Measurements from ENCODE around the gene SMAD1.

Gene SMAD1

DNA sequence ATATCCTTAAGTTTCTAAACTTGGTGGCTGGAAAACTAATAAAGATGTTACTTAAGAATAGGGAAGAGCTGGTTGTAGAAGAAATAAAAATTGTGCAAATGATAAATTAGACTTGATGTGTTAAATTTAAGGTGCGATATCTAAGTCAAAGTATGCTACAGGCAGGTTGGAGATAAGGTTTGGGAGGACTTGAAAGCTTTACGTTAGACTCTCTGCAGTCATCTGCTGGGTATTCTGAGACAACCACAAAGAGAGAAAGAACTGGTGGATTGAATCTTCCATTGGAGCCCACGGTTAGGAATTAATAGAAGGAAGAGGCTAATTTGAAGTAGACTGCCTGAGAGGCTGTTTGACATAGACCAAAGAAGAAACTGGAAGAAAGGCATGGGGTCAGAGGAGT lies 7.9 kb downstream of the SMAD1 start:
- DNase-seq, result no peak

DNA sequence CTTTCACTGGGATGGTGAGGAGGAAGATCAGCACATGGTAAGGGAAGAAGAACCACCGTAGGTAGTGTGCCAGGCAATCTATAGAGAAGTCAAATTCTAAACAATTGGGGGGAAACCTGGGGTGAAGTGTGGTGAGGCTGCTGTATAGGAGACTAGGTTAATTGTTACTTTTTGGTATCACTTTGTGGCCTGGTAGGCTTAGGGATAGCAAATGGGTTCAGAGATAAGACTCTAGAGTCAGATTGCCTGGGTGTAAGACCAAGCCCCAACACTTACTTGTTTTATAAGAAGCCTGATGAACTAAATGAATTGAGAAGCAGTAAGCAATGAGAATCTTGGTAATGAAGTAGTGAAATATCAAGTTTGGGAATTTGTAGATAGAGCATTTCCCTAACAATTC lies 8.7 kb downstream of the SMAD1 start:
- no peak for DNase-seq

DNA sequence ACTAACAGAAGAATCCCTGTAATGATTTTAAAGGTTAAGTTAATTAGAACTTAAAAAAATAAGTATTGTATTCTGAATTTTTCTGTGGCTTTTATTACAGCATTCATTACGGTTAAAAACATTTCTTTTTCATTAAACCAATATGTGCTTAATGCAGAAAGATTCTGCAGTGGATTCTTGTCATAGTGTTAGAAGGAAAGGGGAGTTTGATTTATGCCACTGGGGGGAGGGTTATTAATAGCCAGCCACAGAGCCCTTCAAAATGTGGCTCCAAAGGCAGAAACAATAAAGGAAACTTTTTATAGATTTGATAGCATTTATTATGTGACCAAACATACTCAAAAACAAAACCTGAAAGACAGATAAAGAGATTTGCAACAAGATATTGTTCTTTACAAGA lies 9.1 kb downstream of the SMAD1 start:
- no peak for DNase-seq

DNA sequence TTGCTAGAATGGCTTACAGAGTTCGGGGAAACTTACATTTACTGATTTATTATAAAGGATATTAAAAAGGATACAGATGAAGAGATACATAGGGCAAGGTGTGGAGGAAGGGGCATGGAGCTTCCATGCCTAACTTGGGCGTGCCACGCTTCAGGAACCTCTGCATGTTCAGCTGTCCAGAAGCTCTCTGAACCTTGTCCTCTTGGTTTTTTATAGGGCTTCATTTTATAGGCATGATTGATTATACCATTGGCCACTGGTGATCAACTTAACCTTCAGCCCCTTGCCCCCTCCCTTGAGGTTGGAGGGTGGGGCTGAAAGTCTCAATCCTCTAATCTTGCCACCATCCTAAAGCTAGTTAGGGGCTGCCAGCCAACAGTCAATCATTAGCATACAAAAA lies 10.7 kb downstream of the SMAD1 start:
- no peak for DNase-seq

DNA sequence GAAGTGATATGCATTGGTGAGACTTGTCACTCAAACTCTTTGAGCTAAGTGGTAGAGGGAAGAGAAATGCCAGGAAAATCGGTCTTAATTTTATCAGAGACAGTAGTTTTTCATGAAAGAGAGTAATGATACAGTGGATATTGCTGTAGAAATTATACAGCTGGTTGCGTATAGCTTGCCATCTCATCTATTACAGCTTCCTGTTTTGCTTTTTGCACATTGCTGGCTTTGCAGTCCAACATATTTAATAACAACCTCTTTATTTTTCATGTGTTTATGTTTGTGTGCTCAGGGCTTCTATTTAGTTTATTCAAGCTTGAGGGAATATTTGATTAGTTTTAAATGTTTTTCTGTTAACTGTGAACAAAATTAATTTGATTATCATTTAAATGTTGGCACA lies 11.5 kb downstream of the SMAD1 start:
- DNase-seq, result no peak

DNA sequence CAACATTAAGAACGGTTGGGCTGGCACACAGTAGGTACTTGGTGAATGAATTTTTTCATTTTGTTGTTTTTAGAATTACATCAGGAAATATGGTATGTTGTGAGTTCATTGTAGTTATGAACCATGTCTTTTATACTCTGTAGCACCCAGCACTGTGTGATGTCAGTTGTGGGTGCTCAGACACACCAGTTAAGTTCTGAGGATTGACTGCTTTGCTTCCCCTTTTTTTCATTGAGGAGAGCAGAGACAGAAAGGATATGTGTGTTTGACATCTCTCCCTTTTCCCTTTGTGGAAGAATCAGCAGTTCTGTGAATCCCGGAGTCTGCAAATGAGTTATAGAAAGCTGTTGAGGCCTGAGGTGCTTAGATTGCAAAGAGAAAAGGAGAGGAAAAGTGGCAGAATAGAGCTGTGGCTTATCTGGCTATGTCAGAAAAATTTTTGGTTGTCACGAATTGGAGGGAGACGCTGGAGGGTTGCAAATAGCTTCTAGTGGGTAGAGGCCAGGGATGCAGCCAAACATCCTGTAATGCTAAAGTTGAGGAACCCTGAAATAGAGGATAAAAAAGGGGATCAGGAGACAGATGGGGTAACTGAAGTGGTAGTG lies 13.1 kb downstream of the SMAD1 start:
- peak; percentile 15 to 54 (median 34) for DNase-seq

DNA sequence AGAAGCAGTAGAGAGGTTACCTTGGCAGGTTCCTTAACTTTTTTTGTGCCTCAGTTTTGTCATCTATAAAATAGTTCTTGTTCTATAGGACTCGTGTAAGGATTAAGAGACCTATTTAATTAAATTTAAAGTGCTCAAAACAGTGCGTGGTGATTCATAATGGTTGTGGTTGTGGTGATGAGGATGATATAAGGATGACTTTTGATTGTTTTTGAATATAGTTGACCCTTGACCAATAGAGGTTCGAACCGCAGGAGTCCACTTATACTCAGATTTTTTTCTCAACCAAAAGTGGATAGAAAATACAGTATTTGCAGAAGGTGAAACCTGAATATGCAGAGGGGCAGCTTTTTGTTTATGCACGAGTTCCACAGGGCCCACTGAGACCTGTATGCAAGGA lies 14.6 kb downstream of the SMAD1 start:
- DNase-seq, result no peak

DNA sequence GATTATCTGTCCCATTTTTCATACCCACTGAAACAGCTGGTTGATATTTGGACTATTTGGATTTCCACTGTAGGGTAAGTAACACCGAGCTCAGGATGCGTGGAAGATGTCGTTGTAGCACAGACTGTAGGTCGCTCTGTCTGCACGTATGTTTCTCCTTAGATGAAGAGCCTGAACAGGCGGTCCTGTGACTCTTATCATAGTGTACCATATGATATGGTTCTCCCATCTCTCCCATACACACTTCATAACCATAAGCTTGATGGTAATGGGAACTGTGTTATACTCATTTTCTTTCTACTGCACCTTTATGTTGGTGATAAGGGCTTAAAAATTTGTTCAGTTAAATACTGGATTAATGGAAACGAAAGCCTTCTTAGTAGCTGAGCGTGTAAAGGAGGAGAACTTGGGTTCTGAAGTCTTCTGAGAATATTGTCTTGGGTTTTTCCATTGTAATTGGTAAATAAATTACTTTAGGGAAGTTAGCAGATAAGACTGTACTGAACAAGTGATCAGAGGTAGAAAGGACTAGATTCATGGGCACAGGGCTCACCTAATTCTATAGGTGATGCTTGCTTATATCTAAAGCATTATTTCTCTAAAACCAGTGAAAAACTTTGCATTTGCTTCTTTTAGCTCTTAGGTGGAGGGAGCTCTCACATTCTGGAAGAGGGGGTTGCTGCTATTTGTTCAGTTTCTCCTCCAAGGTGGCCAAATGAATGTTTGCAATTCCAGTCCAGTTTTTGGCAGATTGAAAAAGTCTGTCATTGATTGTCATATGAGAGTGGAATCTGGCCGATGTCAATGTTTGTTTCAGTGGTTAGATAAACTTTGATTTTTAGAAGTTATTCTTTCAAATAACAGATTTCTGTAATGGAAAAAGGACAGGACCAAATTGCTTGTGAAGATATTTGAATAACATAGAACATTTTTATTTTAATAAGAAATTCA lies 15.8 kb downstream of the SMAD1 start:
- DNase-seq, result no peak

DNA sequence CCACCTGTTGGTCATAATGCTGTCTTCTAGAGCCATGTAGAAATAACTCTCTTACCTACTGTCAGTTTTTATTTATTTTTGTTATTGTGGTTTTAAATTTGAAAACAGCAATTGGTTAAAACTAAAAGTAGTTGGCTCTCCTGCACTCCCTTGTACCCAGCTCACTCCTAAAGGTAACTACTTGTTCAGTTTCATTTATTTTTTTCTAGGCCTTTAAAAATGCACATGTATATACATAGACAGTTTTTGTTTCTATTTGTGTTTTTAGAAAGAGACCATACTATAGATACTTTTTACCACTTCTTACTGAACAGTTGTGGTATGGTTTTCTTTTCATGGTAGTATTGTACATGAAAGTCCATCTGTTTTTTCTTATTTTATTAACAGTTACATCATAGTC lies 16.8 kb downstream of the SMAD1 start:
- DNase-seq, result no peak

DNA sequence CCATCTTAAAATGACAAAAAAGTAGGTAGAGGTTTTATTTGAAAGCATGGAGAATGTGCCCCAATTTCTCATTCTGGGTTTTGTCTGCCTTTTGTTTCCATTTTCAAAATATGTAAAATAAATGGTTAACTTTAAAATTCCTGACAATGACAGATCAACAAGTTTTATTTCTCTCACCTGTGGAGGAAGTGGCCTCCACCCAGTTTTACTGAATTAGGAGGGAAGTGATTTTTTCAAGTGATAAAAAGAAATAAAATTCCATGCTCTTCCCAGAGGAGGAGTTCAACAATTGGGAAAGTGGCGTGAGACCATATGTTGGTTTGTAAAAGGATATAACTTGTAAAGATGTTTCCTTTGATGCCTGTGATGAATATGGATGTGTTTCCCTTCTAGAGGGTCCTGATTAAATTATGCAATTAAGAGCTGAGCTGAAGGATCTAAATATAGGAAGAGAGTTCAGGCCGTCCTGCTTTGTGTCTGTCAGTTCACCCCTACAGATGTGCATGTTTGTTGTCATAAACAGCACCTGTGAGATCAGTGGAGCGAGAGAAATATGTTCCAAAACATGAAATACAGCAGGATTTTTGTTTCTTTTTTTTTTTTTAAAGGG lies 19.5 kb downstream of the SMAD1 start:
- no peak for DNase-seq

DNA sequence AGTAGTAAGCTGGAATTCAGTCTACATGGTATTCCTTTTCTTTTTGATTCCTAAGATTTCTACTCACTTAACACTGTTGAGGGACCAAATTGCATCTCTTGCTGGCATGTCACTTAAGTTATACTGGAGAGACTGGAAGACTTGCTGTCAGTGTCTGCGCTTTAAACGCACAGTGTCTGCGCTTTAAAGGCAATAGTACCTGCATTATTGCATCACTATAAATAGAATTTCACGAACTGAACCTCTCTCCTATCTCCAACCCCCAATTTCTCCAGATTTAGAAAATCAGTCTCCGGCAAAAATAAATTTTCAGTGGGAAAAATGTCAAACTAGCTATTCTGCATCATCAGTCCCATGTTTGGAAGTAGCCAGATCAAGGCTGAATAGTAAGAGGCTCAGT lies 21.2 kb downstream of the SMAD1 start:
- no peak for DNase-seq

DNA sequence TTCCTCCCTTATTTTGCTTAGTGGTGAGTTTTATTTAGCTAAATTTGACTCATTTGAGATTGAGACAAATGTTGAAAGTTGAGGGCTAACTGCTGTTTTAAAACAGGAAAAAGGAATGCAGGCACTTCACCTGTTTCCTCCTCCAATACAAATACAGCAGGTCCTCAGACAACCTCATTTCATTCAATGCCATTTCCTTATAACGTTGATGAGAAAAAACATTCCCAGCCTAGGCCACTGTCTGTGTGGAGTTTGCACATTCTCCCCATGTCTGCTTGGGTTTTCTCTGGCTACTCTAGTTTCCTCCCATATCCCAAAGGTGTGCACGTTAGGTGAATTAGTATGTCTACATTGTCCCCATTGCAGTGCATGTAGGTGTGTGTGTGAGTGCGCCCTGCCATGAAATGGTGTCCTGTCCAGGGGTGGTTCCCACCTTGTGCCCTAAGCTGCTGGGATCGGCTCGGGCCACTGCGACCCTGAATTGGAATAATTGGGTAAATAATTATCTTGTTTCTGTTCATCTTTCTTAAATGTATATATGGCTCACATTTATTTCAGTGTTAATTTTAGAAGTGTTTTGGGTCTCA lies 21.9 kb downstream of the SMAD1 start:
- no peak for DNase-seq

DNA sequence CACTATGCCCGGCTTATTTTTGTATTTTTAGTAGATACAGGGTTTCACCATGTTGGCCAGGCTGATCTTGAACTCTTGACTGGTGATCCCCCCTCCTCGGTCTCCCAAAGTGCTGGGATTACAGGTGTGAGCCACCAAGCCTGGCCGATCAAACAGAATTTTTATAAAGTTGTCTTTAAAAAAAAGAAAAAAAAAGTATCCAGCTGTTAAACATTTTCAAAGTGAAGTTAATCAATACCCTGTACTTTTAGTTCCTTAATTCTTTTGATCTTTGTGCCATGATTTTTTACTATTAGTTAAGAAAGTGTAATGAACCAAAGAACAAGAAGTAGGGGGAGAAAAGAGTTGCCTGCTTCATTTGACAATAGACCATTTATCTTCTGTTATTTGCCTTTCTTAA lies 24.3 kb downstream of the SMAD1 start:
- DNase-seq, result no peak

DNA sequence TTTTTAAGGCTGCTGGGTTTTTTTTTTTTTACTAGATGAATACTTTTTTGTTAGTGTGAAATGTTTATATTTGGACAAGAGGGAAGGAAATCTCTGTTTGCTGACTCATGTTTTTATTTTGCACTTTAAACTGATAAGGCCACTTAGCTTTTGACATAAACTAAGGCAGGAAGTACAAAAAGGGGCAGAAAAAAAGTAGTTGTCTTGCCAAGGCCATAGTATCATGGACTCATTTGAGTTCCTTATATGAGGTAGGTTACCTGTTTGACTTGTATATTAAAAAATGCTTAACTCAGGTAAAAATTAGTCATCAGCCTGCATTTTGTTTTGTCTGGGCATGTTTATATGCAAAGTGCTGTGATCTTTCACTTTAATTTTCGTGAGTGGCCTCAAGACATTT lies 26.0 kb downstream of the SMAD1 start:
- peak in 2 of 4 experiments; percentile 12 to 25 for DNase-seq

DNA sequence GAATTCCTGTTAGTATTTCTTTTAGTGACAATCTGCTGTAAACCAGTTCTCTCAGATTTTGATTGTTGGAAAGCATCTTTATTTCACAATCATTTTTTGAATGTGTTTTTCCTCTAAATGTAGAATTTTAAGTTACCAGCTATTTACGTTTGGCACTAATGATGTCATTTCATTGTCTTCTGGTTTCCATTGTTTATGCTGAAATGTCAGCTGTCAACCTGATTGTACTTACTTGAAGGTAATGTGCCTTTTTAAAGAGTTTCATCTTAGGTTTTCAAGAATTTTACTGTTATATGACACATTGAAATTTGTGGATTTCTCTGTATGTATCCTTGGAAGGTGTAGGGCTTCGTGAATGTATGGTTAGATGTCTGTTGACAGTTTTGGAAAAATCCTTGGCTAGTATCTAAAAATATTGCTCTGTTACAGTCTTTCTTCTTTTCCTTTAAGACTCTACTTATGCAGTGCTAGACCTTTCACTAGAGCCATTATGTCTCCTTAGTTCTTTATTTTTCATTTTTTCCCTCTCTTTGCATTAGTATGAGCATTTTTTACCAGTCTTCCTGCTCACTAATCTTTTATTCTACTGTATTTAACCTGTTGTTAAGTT lies 30.4 kb downstream of the SMAD1 start:
- peak in 2 of 4 experiments; percentile 23 to 32 for DNase-seq

DNA sequence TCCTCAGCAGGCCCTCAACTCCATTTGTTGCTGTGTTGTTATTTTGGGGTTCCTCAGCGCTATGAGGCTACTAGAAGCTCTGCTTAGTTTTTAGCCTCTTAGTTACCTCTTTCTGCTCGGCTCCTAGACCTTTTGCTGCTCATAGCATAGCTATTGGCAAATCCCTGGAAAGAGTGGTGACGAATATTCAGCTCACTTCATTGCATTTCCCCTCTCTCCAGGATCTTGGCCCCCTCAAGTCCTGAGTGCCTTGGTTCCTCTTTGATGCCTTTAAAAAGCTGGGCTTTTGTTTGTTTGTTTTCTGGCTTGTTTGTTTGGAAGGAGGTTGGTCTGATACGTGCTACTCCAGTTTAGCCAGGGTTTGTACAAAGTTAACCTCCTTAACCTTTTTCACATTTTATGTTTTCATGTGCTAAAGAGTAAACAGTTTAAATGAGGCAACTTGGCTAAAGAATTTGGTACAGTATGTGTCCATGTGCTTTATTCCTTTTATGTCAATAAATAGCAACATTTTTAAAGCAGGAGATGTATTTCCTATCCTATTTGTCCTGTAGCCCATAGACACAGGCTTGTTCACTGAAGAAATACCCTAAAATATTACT lies 31.5 kb downstream of the SMAD1 start:
- DNase-seq, result no peak

DNA sequence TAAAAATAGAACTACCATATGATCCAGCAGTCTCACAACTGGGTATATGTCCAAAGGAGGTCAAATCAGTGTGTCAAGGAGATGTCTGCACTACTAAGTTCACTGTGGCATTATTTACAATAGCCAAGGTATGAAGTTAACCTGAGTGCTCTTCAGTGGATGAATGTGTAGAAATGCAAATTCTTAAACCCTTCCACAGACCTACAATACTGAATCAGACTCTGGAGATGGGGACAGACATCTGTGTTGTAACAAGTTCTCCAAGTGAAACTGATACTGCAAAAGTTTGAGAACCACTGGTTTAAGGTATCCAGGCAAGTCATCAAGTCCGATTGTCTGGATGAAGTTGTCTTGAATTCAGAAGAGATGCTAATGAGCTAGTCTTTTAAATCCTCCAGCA lies 38.5 kb downstream of the SMAD1 start:
- no peak for DNase-seq

DNA sequence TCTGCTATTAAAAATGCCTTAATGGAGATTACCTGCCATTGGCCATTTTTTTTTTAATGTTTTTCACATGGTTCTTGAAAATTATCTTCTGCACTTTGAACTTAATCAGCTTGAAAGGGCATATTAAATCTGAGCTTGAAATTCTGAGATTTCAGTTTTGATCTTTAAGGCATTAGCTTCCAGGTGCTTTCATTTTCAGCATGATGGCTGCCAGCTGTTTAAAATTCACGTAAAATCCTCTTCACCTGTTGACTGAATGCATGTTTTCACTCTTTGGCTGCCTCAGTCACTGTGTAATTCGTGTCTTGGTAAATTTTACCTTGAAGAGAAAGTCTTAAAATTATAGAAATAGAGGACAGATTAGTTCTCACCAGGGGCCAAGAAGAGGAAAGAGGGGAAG lies 39.6 kb downstream of the SMAD1 start:
- DNase-seq, result no peak

DNA sequence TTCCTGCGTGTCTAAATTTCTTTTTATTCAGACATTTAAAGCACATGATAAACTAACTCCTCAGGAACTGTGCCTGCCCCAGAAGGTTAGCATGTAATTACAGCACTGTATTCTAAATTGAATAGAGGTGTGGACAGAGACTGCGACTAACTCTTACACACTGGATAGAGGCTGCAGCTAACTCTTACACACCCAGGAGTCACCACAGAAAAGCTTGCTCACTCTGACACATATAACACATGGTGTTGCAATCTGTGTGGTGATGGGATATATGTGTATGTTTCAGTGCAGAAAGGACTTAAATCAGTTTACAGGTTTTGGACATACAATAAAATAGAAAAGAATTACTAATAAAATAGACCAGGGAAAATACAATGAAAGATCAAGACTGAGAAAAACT lies 41.5 kb downstream of the SMAD1 start:
- DNase-seq, result no peak

DNA sequence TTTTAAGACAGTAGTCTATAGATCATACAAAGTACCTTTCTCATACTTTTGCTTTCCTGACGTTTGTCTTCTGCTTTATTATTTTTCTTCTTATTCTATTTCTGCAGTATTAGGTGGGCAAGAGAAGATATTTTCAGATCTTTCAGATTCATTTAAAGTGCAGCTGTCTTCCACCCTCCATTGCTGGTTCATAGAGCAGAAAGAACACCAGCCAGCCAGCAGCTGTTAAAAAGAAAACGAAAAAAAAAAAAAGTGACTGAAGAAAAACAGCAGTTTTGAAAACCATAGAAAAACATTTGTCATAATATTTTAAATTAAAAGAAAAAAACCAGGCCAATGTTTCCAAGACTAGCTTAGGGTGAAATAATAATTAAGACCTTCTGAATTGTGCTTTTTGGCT lies 42.9 kb downstream of the SMAD1 start:
- DNase-seq, result no peak

DNA sequence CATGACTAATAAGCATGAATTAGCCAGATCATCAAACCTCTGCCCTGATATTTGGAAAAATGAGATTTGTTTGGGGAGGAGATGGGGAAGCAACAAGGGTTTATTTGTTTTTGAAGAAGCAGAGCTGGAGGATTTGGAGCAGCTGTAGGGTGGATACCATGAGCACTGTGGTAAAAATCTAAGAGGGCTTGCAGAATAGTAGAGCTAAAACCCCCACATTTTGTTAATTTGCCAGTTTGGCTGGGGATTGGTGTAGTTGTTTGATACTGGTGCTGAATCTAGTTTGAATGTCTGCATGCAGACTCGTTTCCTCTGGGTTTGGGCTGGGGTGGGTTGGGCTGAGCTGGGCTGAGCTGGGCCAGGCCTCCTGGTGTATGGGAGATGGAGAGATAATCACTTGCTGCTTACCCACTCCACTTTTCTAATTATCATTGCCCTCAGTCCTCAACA lies 43.7 kb downstream of the SMAD1 start:
- DNase-seq, result no peak

DNA sequence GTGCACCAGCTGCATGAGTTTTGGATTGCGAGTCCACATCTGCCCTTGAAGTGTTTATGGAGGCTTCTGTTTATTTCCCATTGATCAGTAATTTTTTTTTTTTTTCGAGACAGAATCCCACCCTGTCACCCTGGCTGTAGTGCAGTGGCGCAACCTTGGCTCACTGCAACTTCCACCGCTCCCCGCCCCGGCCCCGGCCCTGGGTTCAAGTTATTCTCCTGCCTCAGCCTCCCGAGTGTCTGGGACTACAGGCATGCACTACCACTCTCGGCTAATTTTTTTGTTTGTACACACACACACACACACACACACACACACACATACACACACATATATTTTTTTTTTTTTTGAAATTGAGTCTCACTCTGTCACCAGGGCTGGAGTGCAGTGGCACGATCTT lies 46.1 kb downstream of the SMAD1 start:
- DNase-seq, result no peak

DNA sequence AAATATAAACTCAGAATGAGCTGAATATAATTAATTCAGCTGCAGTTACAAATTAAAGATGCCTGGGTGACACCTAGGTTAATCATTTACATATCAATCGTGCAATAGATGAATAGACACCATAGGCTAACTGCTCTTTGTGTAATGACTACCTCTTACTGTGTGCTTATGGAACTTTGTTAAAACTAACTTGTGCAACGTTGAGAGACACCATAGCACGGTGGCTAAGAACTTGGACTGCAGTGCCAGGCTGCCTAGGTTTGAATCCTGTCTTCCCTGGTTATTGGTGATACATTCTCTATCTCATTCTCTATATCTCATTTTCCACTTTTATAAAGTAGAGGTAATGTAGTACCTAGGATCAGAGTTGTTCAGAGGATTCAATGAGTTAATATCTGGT lies 46.9 kb downstream of the SMAD1 start:
- DNase-seq, result no peak

Data from suppressor macrophage (primary cell).